ENCODE measurements around the gene C19orf25. TPM values are rescaled to one million over a fixed set of nuclear protein-coding genes. Genes with fewer than 3 reads are reported as not detected.

The C19orf25 gene
- total and polyA plus RNA-seq, 9 of the 15 experiments (the other 6 are each of a cell fraction or from before 2014, with no cell fraction given) = 0.79 to 96.0 (median 36.1) TPM

GRCh38 chr19:1516395-1516753 is 37.4 kb upstream of the C19orf25 start:
- intact Hi-C loops (cut with micrococcal nuclease) = no loop called here
- TF ChIP-seq PTBP1 (IDR thresholded peaks at IDR 0.05; ENCODE audit: low read depth, low read length) = no peak
- TF ChIP-seq FOXM1 (IDR thresholded peaks at IDR 0.05; ENCODE audit: low read depth) = no peak
- TF ChIP-seq FOXM1 (CRISPR knock-in tag; IDR thresholded peaks at IDR 0.05; ENCODE audit: low read depth) = no peak
- TF ChIP-seq ATF7 (IDR thresholded peaks at IDR 0.05) = peak; percentile 66; the same call in 1 of the 2 replicates
- TF ChIP-seq SIN3A (IDR thresholded peaks at IDR 0.05; ENCODE audit: borderline replicate concordance in 2 of 2, control insufficient read depth in 1 of 2, low read depth in 2 of 2, low read length in 2 of 2) = no peak
- TF ChIP-seq ARID4B (CRISPR knock-in tag; IDR thresholded peaks at IDR 0.05) = no peak
- TF ChIP-seq U2AF1 (optimal IDR thresholded peaks at IDR 0.05; ENCODE audit: low read depth, low read length) = no peak
- no peak for TF ChIP-seq CAMTA2 (CRISPR knock-in tag; conservative IDR thresholded peaks at IDR 0.05)
- no peak for TF ChIP-seq CTCF (IDR thresholded peaks at IDR 0.05 in 2 of 3, conservative IDR thresholded peaks at IDR 0.05 in 1 of 3; ENCODE audit: insufficient read depth in 2 of 3, low read depth in 1 of 3, low read length in 3 of 3)
- TF ChIP-seq CBX3 (IDR thresholded peaks at IDR 0.05; ENCODE audit: borderline replicate concordance in 1 of 2, low read length in 2 of 2) = peak in 1 of 2 experiments; percentile 48; a peak in 1 of 3 replicates
- TF ChIP-seq ETV1 (tag; conservative IDR thresholded peaks at IDR 0.05; ENCODE audit: low read depth) = no peak
- TF ChIP-seq BRF2 (IDR thresholded peaks at IDR 0.05; ENCODE audit: borderline replicate concordance, insufficient read depth, insufficient read length) = no peak
- no peak for TF ChIP-seq MBD1 (CRISPR knock-in tag; IDR thresholded peaks at IDR 0.05)

More at GRCh38 chr19:1516395-1516753, 37.4 kb upstream of the C19orf25 start:
- FAIRE-seq (no peak), DNase-seq (ENCODE audit: extremely low read depth in 1 of 4, low spot score in 3 of 4) (peak; percentile 45 to 72 (median 54)), ATAC-seq (peak; percentile 24; the same call in 1 of the 3 replicates)
- Histone ChIP-seq H3K9ac (ENCODE audit: insufficient read depth in 1 of 2, low read depth in 2 of 2, low read length in 2 of 2) (no peak overlapping the region), H3K79me2 (ENCODE audit: control insufficient read depth, insufficient read depth, low read length) (peaks cover 11% of the 10 kb centered on the region; the same call in 2 of the 3 replicates), H3K4me1 (replicated peaks in 1 of 2; ENCODE audit: control insufficient read depth in 2 of 2, insufficient read depth in 2 of 2, low read length in 2 of 2) (peaks cover 0 to 43% of the 10 kb centered on the region in 2 experiments), H3K27ac (ENCODE audit: extremely low read depth, low read depth, low read length) (no peak overlapping the region), H3K36me3 (ENCODE audit: control insufficient read depth, insufficient read depth, low read length) (no peaks in the 10 kb centered on the region), H4K20me1 (replicated peaks; ENCODE audit: control insufficient read depth, insufficient read depth, low read length) (no peaks in the 10 kb centered on the region), H3K4me2 (ENCODE audit: insufficient read depth, low read length) (no peak overlapping the region), H3K9me1 (ENCODE audit: control insufficient read depth, insufficient read depth, low read length) (no peaks in the 10 kb centered on the region), H3K27me3 (ENCODE audit: control insufficient read depth in 2 of 2, insufficient read depth in 2 of 2, low read length in 2 of 2) (0 out of 5 replicates have a peak, but pooled peaks cover 0 to 5% of the 10 kb centered on the region in 2 experiments), H3K4me3 (no peak overlapping the region), H3K9me3 (replicated peaks; ENCODE audit: control insufficient read depth, insufficient read depth, low read depth, low read length) (peaks cover 3% of the 10 kb centered on the region), H2AFZ (ENCODE audit: low read depth, low read length) (no peak overlapping the region)
- 27% methylated on average over 8 of the region's 8 CpGs for WGBS (ENCODE audit: insufficient coverage, low coverage, missing lambda C conversion rate)
- in situ Hi-C loops (cut with MboI) = no loop called here
- BruUV-seq (replicated peaks) = no TSS peak
- ChIA-PET POLR2A (no interaction called here), CTCF (ENCODE audit: low intra/inter-chr PET ratio) (no interaction called here)

Data from K562 (cell line).